Endodermal cell (in vitro differentiated cells): ENCODE results near the gene ABL1. TPM values are rescaled to one million over a fixed set of nuclear protein-coding genes. Genes with fewer than 3 reads are reported as not detected.

ENCODE experiments used
- DNase-seq: peaks from one replicate; pipeline ENCODE4 v3.0.0-alpha.2; 2017
- H3K27ac ChIP-seq: 2 replicates; pipeline ENCODE4 v1.5.1; 2013; ENCODE audit warnings: mild to moderate bottlenecking, low read depth, low read length, moderate library complexity
- H3K27me3 ChIP-seq: 2 replicates; pipeline ENCODE4 v1.6.1; 2013; ENCODE audit warnings: mild to moderate bottlenecking, low read length, moderate library complexity; ENCODE audit not compliant: insufficient read depth, control insufficient read depth, poor library complexity, severe bottlenecking
- H3K36me3 ChIP-seq: 2 replicates; pipeline ENCODE4 v1.7.0; 2013; ENCODE audit warnings: mild to moderate bottlenecking, low read length, moderate library complexity; ENCODE audit not compliant: control insufficient read depth, insufficient read depth
- H3K4me1 ChIP-seq: one replicate; pipeline ENCODE4 v1.7.0; 2013; ENCODE audit warnings: low read length; ENCODE audit not compliant: control insufficient read depth, insufficient read depth
- H3K4me3 ChIP-seq: 2 replicates; pipeline ENCODE4 v1.5.1; 2013; ENCODE audit warnings: mild to moderate bottlenecking, low read length, moderate library complexity
- H3K9ac ChIP-seq: 2 replicates; pipeline ENCODE4 v1.6.1; 2013; ENCODE audit warnings: mild to moderate bottlenecking, low read length, moderate library complexity; ENCODE audit not compliant: poor library complexity, severe bottlenecking; ENCODE audit errors: extremely low read depth
- H3K9me3 ChIP-seq: 2 replicates; pipeline ENCODE4 v1.6.1; 2013; ENCODE audit warnings: mild to moderate bottlenecking, low read length, moderate library complexity; ENCODE audit not compliant: control insufficient read depth
- H3K27ac Mint-ChIP-seq: 2 replicates; pipeline ENCODE4 v1.8.0; 2020; ENCODE audit warnings: mixed read lengths
- H3K27me3 Mint-ChIP-seq: 2 replicates; pipeline ENCODE4 v1.8.0; 2021; ENCODE audit warnings: mild to moderate bottlenecking, mixed read lengths; ENCODE audit not compliant: insufficient read depth
- H3K36me3 Mint-ChIP-seq: 2 replicates; pipeline ENCODE4 v1.8.0; 2020; ENCODE audit warnings: low read depth, mixed read lengths
- H3K4me1 Mint-ChIP-seq: 2 replicates; pipeline ENCODE4 v1.8.0; 2020; ENCODE audit warnings: mixed read lengths
- H3K4me3 Mint-ChIP-seq: 2 replicates; pipeline ENCODE4 v1.8.0; 2020; ENCODE audit warnings: mild to moderate bottlenecking, moderate library complexity, mixed read lengths
- H3K9me3 Mint-ChIP-seq: 2 replicates; pipeline ENCODE4 v1.8.0; 2020; ENCODE audit warnings: mild to moderate bottlenecking, mixed read lengths
- WGBS, 2 experiments: methylation state at CpG; one replicate each; pipeline versions ENCODE4 v1.1.5 to v1.1.7; 2013; ENCODE audit warnings: missing lambda C conversion rate in 2 of 2, mixed read lengths in 1 of 2; ENCODE audit not compliant: insufficient coverage in 1 of 2, insufficient read length in 1 of 2; 5-methylcytosine and 5-hydroxymethylcytosine counted together
- total RNA-seq, 2 donors: library from RNA; stranded (reverse); fragmentation: NEBNext Ultra II Directional in 1 of 2; extraction: Animal tissue kit (Norgen Biotek cat#: 25700) in 1 of 2; gene quantifications; 2 replicates in 1 of 2; 3 replicates in 1 of 2; pipeline ENCODE4 v1.2.1, GENCODE V29; 2021
- TF ChIP-seq, protein P1 (sequence below): fragments of 200-600 bp; sonication (generic); conservative IDR thresholded peaks from 2 replicates; pipeline ENCODE4 v1.5.0; 2021; ENCODE audit warnings: antibody characterized with exemption, mild to moderate bottlenecking

ABL1 gene
- total RNA-seq, 2 donors from 2014 or later: 78.8 to 94.1 TPM

DNA sequence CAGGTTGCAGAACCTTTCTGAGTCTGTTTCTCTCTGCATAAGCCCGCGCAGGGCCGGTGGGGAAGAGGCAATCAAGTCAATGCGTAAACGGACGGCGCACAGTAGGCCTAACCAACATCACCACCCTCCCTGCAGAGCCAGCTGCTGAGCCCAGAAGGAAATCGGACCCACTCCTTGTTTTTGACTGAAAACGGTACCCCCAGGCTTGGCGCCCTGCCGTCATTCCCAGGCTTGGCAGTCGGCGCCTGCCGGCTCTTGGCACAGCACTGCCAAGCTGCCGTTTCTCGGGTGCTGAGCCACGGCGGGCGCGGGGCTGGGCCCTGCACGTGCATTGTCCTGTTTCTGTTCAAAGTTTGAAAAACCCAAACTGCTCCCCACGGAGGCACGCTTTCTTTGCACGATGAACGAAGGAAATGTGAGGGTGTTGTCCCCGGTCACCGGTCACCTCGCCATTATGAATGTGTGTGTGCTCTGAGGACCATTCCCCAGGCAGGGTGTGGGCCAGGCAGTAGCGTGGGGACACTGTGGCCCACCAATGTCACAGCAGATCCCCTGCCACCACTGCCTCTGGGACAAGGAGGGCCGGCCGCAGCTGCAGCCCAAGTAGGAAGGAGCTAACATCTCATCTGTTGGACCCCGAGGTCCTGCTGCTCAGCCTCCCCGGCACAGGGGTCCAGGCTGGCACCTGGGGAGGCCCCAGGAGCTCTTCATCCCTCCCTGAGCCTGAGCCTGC is 83.9 kb downstream of the ABL1 start:
- Histone ChIP-seq H3K4me3 (no peak overlapping the region), H3K27me3 (no peaks in the 10 kb centered on the region), H3K9ac (no peak overlapping the region), H3K36me3 (no peaks in the 10 kb centered on the region), H3K9me3 (no peaks in the 10 kb centered on the region), H3K4me1 (no peaks in the 10 kb centered on the region), H3K27ac (no peak overlapping the region)
- no peaks in the 10 kb centered on the region for H3K9me3 Mint-ChIP-seq
- no peak for DNase-seq
- WGBS, 2 experiments: 94% methylated on average over 23 to 33 of the region's 33 CpGs
- no peaks in the 10 kb centered on the region for H3K4me1 Mint-ChIP-seq
- H3K27me3 Mint-ChIP-seq: no peaks in the 10 kb centered on the region
- TF ChIP-seq, protein P1, sequence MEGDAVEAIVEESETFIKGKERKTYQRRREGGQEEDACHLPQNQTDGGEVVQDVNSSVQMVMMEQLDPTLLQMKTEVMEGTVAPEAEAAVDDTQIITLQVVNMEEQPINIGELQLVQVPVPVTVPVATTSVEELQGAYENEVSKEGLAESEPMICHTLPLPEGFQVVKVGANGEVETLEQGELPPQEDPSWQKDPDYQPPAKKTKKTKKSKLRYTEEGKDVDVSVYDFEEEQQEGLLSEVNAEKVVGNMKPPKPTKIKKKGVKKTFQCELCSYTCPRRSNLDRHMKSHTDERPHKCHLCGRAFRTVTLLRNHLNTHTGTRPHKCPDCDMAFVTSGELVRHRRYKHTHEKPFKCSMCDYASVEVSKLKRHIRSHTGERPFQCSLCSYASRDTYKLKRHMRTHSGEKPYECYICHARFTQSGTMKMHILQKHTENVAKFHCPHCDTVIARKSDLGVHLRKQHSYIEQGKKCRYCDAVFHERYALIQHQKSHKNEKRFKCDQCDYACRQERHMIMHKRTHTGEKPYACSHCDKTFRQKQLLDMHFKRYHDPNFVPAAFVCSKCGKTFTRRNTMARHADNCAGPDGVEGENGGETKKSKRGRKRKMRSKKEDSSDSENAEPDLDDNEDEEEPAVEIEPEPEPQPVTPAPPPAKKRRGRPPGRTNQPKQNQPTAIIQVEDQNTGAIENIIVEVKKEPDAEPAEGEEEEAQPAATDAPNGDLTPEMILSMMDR: no peak
- no peak overlapping the region for H3K27ac Mint-ChIP-seq
- no peaks in the 10 kb centered on the region for H3K36me3 Mint-ChIP-seq
- H3K4me3 Mint-ChIP-seq: no peak overlapping the region

DNA sequence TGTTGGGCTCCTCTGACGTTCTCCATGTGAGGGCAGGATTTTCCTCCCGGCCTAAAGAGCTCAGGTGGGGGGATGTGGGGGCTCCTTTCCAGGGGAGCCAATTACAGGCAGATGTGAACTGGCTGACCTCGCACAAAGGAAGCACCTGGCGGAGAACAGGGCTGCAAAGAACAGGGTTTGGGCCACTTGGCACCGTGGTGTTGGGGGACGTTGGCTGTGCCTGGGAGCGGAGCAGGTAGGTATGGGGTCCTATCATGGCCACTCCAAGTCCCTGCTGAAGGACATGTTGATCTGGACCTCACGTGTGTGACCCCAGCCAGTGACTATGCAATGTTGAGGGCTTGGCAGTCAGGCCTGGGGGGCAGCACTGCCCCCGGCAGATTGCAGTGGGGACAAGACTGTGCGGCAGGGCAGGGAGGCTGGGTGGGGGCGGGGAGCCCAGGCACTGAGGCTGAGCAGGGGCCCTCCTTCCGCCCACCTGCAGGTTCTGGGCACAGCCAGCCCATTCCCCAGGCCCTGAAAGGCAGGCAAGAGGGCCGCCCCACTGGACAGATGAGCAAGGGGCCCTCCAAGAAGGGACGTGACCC is 84.6 kb downstream of the ABL1 start:
- Histone ChIP-seq H3K36me3 (no peaks in the 10 kb centered on the region), H3K9ac (no peak overlapping the region), H3K4me1 (no peaks in the 10 kb centered on the region), H3K27ac (no peak overlapping the region), H3K4me3 (no peak overlapping the region), H3K9me3 (no peaks in the 10 kb centered on the region), H3K27me3 (no peaks in the 10 kb centered on the region)
- Mint-ChIP-seq H3K4me1 (no peaks in the 10 kb centered on the region), H3K9me3 (no peaks in the 10 kb centered on the region), H3K27ac (no peak overlapping the region), H3K4me3 (no peak overlapping the region), H3K27me3 (no peaks in the 10 kb centered on the region), H3K36me3 (no peaks in the 10 kb centered on the region)
- 89 to 91% methylated on average over 11 to 14 of the region's 14 CpGs for whole genome bisulfite sequencing, 2 experiments
- no peak for DNase-seq
- TF ChIP-seq, protein P1: no peak

DNA sequence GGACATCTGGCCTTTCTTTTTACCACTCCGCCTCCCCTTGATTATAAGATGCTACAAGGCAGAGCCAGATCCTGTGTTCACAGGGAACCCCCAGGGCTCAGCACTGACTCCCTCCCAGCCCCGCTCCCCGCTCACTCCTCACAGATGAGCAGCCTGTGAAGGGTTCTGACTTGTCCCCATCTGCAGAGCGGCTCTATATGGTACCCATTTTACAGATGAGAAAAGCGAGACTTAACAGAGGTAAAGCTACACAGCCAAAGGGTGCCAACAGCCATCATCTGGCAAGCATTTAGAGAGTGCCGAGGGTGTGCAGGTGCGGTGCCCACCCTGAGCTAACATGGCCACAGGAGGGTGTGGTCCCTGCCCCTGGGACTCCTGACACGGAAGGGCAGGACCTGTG is 85.2 kb downstream of the ABL1 start:
- H3K27ac Mint-ChIP-seq: no peak overlapping the region
- no peak overlapping the region for H3K4me3 ChIP-seq
- no peaks in the 10 kb centered on the region for H3K9me3 ChIP-seq

More for the DNA sequence above, 85.2 kb downstream of the ABL1 start:
- H3K27me3 ChIP-seq: no peaks in the 10 kb centered on the region
- no peaks in the 10 kb centered on the region for H3K9me3 Mint-ChIP-seq
- H3K27ac ChIP-seq: no peak overlapping the region
- TF ChIP-seq, protein P1: no peak
- no peak overlapping the region for H3K4me3 Mint-ChIP-seq
- no peaks in the 10 kb centered on the region for H3K4me1 Mint-ChIP-seq
- no peaks in the 10 kb centered on the region for H3K4me1 ChIP-seq
- H3K36me3 ChIP-seq: no peaks in the 10 kb centered on the region
- no peaks in the 10 kb centered on the region for H3K36me3 Mint-ChIP-seq
- WGBS, 2 experiments: 90 to 92% methylated on average over 5 to 8 of the region's 8 CpGs
- H3K9ac ChIP-seq: no peak overlapping the region
- no peak for DNase-seq
- H3K27me3 Mint-ChIP-seq: no peaks in the 10 kb centered on the region
